T-helper 2 cell treated with Interferon-gamma antibody and Interleukin-4, amounts not matched to agents 5 μg/mL and 100 μg/mL, for 36 hours (primary cell): ENCODE data around the gene BRWD1.
"Not testable (repeated sequence)": the region's sequence is repeated elsewhere in the genome, so short reads cannot be mapped to it uniquely, and the experiment has no call there.

Source experiments
- DNase-seq: peaks from one replicate; pipeline ENCODE4 v3.0.0; 2021; ENCODE audit warnings: low spot score
- H3K27ac Mint-ChIP-seq: one replicate; pipeline ENCODE4 v1.8.0; 2021; ENCODE audit warnings: mild to moderate bottlenecking, mixed read lengths
- H3K27me3 Mint-ChIP-seq: one replicate; pipeline ENCODE4 v1.8.0; 2021; ENCODE audit warnings: low read depth, mixed read lengths
- H3K36me3 Mint-ChIP-seq: one replicate; pipeline ENCODE4 v1.8.0; 2021; ENCODE audit warnings: low read depth, mixed read lengths
- H3K4me1 Mint-ChIP-seq: one replicate; pipeline ENCODE4 v1.8.0; 2021; ENCODE audit warnings: low read depth, mixed read lengths
- H3K4me3 Mint-ChIP-seq: one replicate; pipeline ENCODE4 v1.8.0; 2022; ENCODE audit warnings: mild to moderate bottlenecking, moderate library complexity, mixed read lengths
- H3K9me3 Mint-ChIP-seq: one replicate; pipeline ENCODE4 v1.8.0; 2021; ENCODE audit warnings: mixed read lengths

Gene BRWD1

DNA sequence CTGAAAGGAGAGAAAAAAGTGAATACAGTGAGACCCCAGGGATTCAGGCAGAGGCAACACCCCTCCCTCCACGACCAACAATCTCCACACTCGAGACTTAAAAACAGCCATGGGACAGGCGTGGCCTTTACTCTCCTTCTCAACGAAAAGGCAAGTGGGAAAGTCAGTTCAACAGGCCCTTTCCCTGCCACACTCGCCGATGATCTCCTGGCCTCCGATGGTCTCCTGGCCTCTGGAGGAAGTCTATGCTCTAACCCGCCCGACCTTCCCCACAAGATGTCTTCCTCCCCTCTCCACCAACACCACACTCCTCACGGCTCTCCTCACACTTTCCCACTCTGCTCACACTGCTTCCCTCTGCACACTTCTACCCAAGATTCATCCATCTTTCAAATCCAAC is 137.8 kb downstream of the BRWD1 start:
- Mint-ChIP-seq H3K9me3 (no peaks in the 10 kb centered on the region), H3K36me3 (peaks cover 56% of the 10 kb centered on the region), H3K27me3 (no peaks in the 10 kb centered on the region), H3K4me1 (peaks cover 24% of the 10 kb centered on the region), H3K27ac (peak overlapping the region; percentile 2), H3K4me3 (no peak overlapping the region)
- DNase-seq, result no peak

DNA sequence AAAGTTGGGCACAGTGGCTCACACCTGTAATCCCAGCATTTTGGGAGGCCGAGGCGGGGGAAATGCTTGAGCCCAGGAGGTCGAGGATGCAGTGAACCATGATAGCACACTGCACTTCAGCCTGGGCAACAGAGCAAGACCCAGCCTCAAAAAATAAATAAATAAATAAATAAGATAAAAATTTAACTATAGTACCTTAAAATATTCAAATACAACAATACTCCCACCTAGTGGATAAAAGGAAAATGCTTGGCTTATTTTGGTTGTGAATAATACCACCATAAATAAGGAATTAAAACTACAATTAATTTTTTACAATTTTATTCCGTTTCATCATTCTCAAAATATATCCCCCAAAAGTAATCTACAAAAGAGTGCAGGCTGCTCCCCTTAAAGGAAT is 138.3 kb downstream of the BRWD1 start:
- no peak overlapping the region for H3K27ac Mint-ChIP-seq
- DNase-seq, result no peak
- H3K36me3 Mint-ChIP-seq, result peaks cover 55% of the 10 kb centered on the region
- H3K4me3 Mint-ChIP-seq, result no peak overlapping the region
- no peaks in the 10 kb centered on the region for H3K9me3 Mint-ChIP-seq
- peaks cover 19% of the 10 kb centered on the region for H3K4me1 Mint-ChIP-seq
- no peaks in the 10 kb centered on the region for H3K27me3 Mint-ChIP-seq

DNA sequence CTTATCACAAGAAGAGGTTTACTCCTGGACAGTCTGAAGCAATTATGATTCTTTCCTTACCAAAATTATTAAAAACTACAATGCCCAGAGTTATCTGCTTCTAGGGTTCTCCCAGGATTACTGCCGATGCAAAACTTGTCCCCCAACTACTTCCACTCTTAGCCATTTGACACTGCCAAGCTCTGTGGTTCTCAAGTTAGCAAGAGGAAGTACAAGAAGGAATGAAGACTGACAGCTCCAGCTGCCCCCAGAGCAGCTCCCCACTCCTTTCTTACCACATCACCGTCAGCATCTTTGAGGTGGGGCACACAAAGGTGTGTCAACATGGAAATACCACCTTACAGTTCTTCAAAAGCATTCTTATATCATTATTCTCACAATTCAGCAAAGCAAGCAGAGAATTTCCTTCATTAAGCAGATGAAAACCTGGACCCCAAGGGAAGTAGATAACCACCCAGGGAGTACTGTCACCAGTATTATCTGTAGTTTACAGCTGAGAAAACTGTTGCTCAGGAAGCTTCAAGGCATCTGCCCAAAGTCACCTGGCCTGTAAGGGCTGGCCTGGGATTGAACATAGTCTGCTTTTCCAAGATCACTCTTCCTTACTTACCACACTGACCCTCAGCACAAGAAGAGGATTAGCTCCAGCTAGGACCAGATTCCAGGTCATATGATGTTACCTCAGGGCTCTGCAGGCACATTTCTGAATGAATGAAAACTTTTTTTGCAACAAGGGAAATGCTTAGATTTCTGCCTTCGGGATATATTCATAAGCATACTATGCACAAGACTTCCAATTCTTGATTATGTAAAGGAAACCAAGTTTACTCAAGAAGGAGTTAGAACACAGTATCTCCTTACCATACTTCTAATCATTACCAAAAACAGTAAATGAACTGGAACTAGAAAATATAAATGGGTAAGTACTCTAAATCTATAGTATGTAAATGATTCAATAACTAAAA is 139.4 kb downstream of the BRWD1 start:
- Mint-ChIP-seq H3K9me3 (no peaks in the 10 kb centered on the region), H3K27ac (peak overlapping the region; percentile 26), H3K4me1 (peaks cover 9% of the 10 kb centered on the region), H3K27me3 (no peaks in the 10 kb centered on the region), H3K4me3 (no peak overlapping the region), H3K36me3 (peaks cover 49% of the 10 kb centered on the region)
- DNase-seq, result no peak

DNA sequence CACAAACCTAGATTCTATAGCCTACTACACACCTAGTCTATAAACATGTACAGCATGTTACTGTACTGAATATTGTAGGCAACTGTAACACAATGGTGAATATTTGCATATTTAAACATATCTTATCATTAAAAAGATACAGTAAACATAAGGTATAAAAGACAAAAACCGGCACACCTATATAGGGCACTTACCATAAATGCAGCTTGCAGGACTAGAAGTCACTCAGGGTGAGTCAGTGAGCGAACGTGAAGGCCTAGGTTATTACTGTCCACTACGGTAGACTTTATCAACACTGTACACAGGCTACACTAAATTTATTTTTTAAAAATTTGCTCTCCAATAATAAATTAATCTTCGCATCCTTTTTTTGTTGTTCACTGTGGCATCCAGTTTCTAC is 143.5 kb downstream of the BRWD1 start:
- H3K27ac Mint-ChIP-seq, result no peak overlapping the region
- no peaks in the 10 kb centered on the region for H3K27me3 Mint-ChIP-seq
- no peak overlapping the region for H3K4me3 Mint-ChIP-seq
- no peaks in the 10 kb centered on the region for H3K4me1 Mint-ChIP-seq
- peaks cover 33% of the 10 kb centered on the region for H3K36me3 Mint-ChIP-seq
- DNase-seq, result no peak
- peaks cover 3% of the 10 kb centered on the region for H3K9me3 Mint-ChIP-seq

DNA sequence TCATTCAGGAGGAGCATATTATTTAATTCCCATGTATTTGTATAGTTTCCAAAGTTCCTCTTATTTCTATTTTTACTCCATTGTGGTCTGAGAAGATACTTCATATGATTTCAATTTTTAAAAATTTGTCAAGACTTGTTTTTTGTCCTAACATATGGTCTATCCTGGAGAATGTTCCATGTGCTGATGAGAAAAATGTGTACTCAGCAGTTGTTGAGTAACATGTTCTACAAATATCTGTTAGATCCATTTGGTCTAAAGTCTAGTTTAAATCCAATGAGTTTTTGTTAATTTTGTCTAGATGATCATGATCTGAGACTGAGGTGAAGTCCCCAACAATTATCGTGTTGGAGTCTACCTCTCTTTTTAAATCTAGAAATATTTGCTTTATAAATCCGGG is 144.6 kb downstream of the BRWD1 start:
- Mint-ChIP-seq H3K36me3 (peaks cover 28% of the 10 kb centered on the region), H3K27me3 (no peaks in the 10 kb centered on the region), H3K9me3 (peaks cover 11% of the 10 kb centered on the region), H3K4me3 (no peak overlapping the region), H3K4me1 (no peaks in the 10 kb centered on the region), H3K27ac (no peak overlapping the region)
- DNase-seq, result no peak

DNA sequence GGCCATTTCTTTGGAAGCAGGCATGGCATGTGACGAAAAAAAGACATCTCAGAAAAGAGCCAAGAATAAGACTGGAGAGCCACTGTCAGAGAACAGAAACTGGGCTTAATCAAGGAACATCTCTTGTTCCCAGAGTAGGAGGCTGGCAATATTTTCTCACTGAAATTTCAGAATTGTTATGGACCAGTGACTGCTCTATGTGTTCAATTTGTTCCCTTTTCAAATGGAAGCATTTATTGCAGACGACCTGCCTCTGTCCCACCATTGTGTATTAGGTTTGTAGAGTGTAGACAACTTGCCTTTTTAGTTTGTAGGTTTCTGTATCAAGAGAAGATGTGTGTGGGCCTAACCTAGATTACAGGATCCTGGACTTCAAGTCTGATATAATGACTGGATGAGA is 148.9 kb downstream of the BRWD1 start:
- H3K9me3 Mint-ChIP-seq, result peaks cover 16% of the 10 kb centered on the region
- no peaks in the 10 kb centered on the region for H3K27me3 Mint-ChIP-seq
- H3K4me1 Mint-ChIP-seq, result peaks cover 2% of the 10 kb centered on the region
- H3K4me3 Mint-ChIP-seq, result no peak overlapping the region
- no peak for DNase-seq
- H3K36me3 Mint-ChIP-seq, result peaks cover 4% of the 10 kb centered on the region
- no peak overlapping the region for H3K27ac Mint-ChIP-seq

DNA sequence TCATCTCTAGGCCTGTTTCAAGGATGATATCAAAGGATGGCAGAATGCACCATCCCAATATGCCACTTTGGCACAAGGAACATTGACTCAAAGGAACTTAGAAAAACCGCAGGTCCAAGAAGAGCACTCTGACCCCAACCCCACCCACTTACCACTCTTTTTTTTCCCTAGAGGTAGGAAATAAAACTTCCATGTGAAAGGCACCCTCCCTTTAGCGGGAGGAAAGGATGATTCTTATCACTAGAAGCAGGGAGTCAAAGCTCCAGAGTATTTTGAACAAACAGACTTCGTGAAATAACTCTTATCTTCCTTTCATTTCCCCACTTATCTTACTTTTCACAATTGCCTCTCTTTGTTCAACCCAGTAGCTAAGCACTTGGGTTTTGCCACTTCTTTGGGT is 152.4 kb downstream of the BRWD1 start:
- Mint-ChIP-seq H3K9me3 (peaks cover 16% of the 10 kb centered on the region), H3K4me1 (peaks cover 2% of the 10 kb centered on the region), H3K4me3 (no peak overlapping the region), H3K27ac (no peak overlapping the region), H3K36me3 (no peaks in the 10 kb centered on the region), H3K27me3 (no peaks in the 10 kb centered on the region)
- no peak for DNase-seq

DNA sequence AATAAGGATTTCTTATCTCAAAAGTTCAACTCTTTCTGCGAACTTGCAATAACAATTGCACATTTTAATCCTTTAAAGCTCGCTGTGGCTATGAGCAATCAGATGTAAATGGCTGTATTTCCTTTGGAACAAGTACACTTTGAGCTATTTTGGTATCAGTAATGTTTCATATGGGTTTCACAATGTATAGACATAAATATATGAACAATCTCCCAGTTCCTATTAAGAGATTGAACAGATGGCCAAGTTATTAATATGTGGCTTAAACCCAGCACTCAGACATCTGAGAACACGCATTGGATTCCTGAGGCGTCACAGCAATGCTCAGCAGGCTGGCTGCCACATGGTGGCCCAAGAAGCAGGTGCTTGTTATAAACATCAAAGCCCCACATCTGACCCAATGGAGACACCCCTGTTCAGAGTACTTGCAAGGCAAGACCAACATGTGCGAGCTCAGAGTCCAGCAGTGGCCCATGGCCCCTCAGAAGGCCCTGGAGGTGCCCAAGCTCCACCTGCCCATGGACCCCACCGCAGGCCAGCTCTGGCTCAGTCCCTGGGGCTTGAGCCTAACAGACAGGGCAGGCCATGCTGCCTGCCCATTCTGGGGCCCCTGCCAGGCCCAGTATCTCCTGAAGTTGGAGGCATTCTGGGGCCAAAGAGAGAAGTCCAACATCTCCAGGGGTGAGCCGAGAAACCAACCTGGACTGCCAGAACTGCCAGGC is 153.9 kb downstream of the BRWD1 start:
- Mint-ChIP-seq H3K4me1 (peaks cover 2% of the 10 kb centered on the region), H3K9me3 (peaks cover 9% of the 10 kb centered on the region), H3K36me3 (no peaks in the 10 kb centered on the region), H3K27me3 (no peaks in the 10 kb centered on the region), H3K4me3 (no peak overlapping the region), H3K27ac (no peak overlapping the region)
- DNase-seq, result no peak

DNA sequence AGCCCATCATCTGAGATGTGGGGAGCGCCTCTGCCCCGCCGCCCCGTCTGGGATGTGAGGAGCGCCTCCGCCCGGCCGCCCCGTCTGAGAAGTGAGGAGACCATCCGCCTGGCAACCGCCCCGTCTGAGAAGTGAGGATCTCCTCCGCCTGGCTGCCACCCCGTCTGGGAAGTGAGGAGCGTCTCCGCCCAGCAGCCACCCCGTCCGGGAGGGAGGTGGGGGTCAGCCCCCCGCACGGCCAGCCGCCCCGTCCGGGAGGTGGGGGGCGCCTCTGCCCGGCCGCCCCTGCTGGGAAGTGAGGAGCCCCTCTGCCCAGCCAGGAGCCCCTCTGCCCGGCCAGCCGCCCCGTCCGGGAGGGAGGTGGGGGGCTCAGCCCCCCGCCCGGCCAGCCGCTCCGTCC is 156.2 kb downstream of the BRWD1 start:
- not testable (repeated sequence) for H3K4me3 Mint-ChIP-seq, H3K27ac Mint-ChIP-seq, H3K36me3 Mint-ChIP-seq, H3K4me1 Mint-ChIP-seq, H3K9me3 Mint-ChIP-seq, H3K27me3 Mint-ChIP-seq, DNase-seq

DNA sequence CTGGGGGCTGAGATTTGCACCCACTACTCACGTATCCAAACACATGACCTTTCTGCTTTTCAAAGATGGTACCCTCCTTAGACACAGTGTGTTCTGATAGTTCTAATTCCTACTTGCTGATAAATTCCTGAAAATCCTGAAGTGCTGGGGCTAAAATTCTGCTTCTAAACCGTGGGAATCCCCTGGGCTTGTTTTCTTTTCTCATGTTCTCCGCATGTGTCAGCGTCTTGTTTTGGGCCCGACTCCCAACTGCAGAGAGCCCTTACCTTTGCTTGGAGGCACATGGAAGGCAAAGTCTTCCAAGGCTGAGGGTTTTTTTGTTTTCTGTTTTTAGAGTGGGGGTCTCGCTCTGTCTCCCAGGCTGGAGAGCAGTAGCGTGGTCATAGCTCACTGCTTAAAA is 157.4 kb downstream of the BRWD1 start:
- no peaks in the 10 kb centered on the region for H3K9me3 Mint-ChIP-seq
- H3K4me1 Mint-ChIP-seq, result no peaks in the 10 kb centered on the region
- no peak for DNase-seq
- peaks cover 1% of the 10 kb centered on the region for H3K27me3 Mint-ChIP-seq
- no peaks in the 10 kb centered on the region for H3K36me3 Mint-ChIP-seq
- no peak overlapping the region for H3K4me3 Mint-ChIP-seq
- no peak overlapping the region for H3K27ac Mint-ChIP-seq

DNA sequence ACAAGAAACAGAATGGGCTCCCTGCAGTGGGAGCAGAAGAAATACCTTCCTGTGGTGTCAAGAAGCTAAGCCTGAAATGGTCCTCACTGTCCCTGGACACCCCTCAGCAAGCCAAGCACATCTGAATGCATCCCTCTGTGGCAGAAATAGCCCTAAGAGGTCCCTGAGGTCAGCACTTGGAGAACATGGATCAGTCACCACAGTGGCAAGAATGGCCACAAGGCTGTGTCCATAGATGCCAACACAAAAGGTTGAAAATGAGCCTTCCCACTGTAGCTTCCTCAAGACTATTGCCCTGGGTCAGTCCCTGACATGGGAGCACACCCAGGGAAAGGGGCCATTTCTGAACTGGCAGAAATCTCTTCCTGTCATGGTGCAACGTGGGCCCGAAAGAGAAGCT is 157.9 kb downstream of the BRWD1 start:
- Mint-ChIP-seq H3K27me3 (peaks cover 3% of the 10 kb centered on the region), H3K27ac (no peak overlapping the region), H3K9me3 (no peaks in the 10 kb centered on the region), H3K36me3 (no peaks in the 10 kb centered on the region), H3K4me3 (no peak overlapping the region), H3K4me1 (no peaks in the 10 kb centered on the region)
- DNase-seq, result no peak

DNA sequence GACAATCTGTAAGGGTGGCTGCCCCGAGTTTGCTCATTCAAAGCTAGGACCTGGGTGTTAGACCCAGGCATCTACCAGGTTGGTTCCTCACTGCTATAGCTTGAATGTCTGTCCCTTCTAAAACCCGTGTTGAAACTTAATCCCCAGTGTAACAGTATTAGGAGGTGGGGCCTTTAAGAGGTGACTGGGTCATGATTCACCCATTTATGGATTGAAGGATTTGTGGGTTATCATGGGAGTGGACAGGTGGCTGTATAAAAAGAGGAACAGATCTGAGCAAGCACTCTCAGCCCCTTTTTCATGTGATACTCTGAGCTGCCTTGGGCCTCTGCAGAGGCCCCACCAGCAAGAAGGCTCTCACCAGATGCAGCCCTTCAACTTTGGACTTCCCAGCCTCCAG is 159.6 kb downstream of the BRWD1 start:
- H3K4me3 Mint-ChIP-seq, result no peak overlapping the region
- H3K27me3 Mint-ChIP-seq, result peaks cover 12% of the 10 kb centered on the region
- no peak for DNase-seq
- no peak overlapping the region for H3K27ac Mint-ChIP-seq
- no peaks in the 10 kb centered on the region for H3K9me3 Mint-ChIP-seq
- no peaks in the 10 kb centered on the region for H3K36me3 Mint-ChIP-seq
- no peaks in the 10 kb centered on the region for H3K4me1 Mint-ChIP-seq

DNA sequence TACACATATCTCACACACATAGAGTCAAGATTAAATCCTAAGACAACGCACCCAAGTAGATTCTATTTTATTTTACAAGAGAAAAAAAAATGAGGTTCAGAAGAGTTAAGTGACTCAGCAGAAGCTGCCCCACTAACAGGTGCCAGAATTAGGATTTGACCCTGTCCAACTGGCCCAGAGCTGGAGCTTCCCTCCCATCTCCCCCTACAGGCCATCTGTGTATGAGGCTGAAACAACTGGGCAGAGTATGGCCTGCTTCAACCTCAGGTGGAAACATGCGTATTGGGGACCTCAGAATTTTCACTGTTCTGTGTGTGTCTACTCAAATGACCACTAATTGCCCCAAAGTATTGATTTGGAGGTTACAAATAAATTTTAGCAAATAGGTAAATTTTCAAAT is 160.1 kb downstream of the BRWD1 start:
- no peak overlapping the region for H3K27ac Mint-ChIP-seq
- H3K27me3 Mint-ChIP-seq, result peaks cover 16% of the 10 kb centered on the region
- H3K4me1 Mint-ChIP-seq, result no peaks in the 10 kb centered on the region
- H3K9me3 Mint-ChIP-seq, result no peaks in the 10 kb centered on the region
- no peak overlapping the region for H3K4me3 Mint-ChIP-seq
- no peaks in the 10 kb centered on the region for H3K36me3 Mint-ChIP-seq
- no peak for DNase-seq

DNA sequence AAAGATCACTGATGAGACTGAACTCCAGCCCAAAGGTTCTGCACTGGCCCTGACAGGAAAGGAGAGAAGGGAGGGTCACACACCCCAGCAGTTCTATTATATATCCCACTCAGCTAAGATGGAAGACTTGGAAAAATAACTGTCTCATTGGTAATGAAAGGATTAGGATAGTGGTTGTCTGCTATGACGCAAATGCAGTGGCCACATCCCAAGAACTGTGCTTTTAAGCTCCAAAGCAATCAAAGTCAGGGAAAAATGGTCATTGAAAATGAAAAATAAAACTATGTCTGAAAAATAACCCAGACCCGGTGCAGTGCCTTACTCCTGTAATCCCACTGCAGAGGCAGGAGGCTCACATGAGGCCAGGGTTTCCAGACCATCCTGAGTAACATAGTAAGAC is 161.2 kb downstream of the BRWD1 start:
- no peak for DNase-seq
- Mint-ChIP-seq H3K27ac (no peak overlapping the region), H3K9me3 (no peaks in the 10 kb centered on the region), H3K36me3 (no peaks in the 10 kb centered on the region), H3K4me3 (no peak overlapping the region), H3K27me3 (peaks cover 17% of the 10 kb centered on the region), H3K4me1 (no peaks in the 10 kb centered on the region)
